Astrocyte (in vitro differentiated cells and primary cell): ENCODE measurements around the gene FER. TPM values are rescaled to one million over a fixed set of nuclear protein-coding genes. Genes with fewer than 3 reads are reported as not detected.

Source experiments
- DNase-seq: peaks from one replicate; pipeline ENCODE4 v3.0.0-alpha.2; 2010; ENCODE audit warnings: low read depth
- FAIRE-seq: peaks from 2 replicates; lab custom pipeline; 2011; peaks lifted over from hg19 to GRCh38; lab: Jason Lieb, UNC
- H2AFZ ChIP-seq: 2 replicates; pipeline ENCODE4 v1.6.0; 2012; ENCODE audit warnings: low read depth, low read length, inconsistent platforms
- H3K27ac ChIP-seq: 2 replicates; pipeline ENCODE4 v1.5.1; 2011; ENCODE audit warnings: low read depth, low read length, inconsistent platforms
- H3K27me3 ChIP-seq: 2 replicates; pipeline ENCODE4 v1.6.0; 2011; ENCODE audit warnings: low read length, inconsistent platforms; ENCODE audit not compliant: insufficient read depth
- H3K36me3 ChIP-seq: 2 replicates; pipeline ENCODE4 v1.5.1; 2011; ENCODE audit warnings: low read length, inconsistent platforms; ENCODE audit not compliant: insufficient read depth
- H3K4me1 ChIP-seq: 2 replicates; pipeline ENCODE4 v1.5.1; 2011; ENCODE audit warnings: low read length, inconsistent platforms; ENCODE audit not compliant: insufficient read depth
- H3K4me2 ChIP-seq: 2 replicates; pipeline ENCODE4 v1.6.0; 2012; ENCODE audit warnings: low read length, inconsistent platforms
- H3K4me3 ChIP-seq: 2 replicates; pipeline ENCODE4 v1.5.1; 2011; ENCODE audit warnings: low read depth, mild to moderate bottlenecking, low read length, inconsistent platforms; ENCODE audit not compliant: insufficient read depth
- H3K79me2 ChIP-seq: 2 replicates; pipeline ENCODE4 v1.6.0; 2012; ENCODE audit warnings: mild to moderate bottlenecking, low read length, inconsistent platforms; ENCODE audit not compliant: insufficient read depth
- H3K9ac ChIP-seq: 2 replicates; pipeline ENCODE4 v1.6.0; 2012; ENCODE audit warnings: mild to moderate bottlenecking, low read length, inconsistent platforms
- H3K9me3 ChIP-seq: 2 replicates; pipeline ENCODE4 v1.5.1; 2012; ENCODE audit warnings: low read depth, mild to moderate bottlenecking, low read length, inconsistent platforms; ENCODE audit not compliant: insufficient read depth
- H4K20me1 ChIP-seq: 2 replicates; pipeline ENCODE4 v1.6.0; 2012; ENCODE audit warnings: low read length, inconsistent platforms; ENCODE audit not compliant: insufficient read depth
- H3K27ac Mint-ChIP-seq: one replicate; pipeline ENCODE4 v1.8.0; 2021; ENCODE audit warnings: mild to moderate bottlenecking, mixed read lengths; ENCODE audit not compliant: unreplicated experiment
- H3K27me3 Mint-ChIP-seq: one replicate; pipeline ENCODE4 v1.8.0; 2021; ENCODE audit warnings: low read depth, mixed read lengths; ENCODE audit not compliant: unreplicated experiment
- H3K36me3 Mint-ChIP-seq: one replicate; pipeline ENCODE4 v1.8.0; 2021; ENCODE audit warnings: low read depth, mixed read lengths; ENCODE audit not compliant: unreplicated experiment
- H3K4me1 Mint-ChIP-seq: one replicate; pipeline ENCODE4 v1.8.0; 2021; ENCODE audit warnings: low read depth, mixed read lengths; ENCODE audit not compliant: unreplicated experiment
- H3K4me3 Mint-ChIP-seq: one replicate; pipeline ENCODE4 v1.8.0; 2021; ENCODE audit warnings: mild to moderate bottlenecking, moderate library complexity, mixed read lengths; ENCODE audit not compliant: unreplicated experiment
- H3K9me3 Mint-ChIP-seq: one replicate; pipeline ENCODE4 v1.8.0; 2021; ENCODE audit warnings: mild to moderate bottlenecking, mixed read lengths; ENCODE audit not compliant: unreplicated experiment
- CTCF ChIP-seq: IDR thresholded peaks from 2 replicates; pipeline ENCODE4 v1.5.1; 2011; ENCODE audit warnings: low read depth, mild to moderate bottlenecking, inconsistent platforms, low read length, moderate library complexity; ENCODE audit not compliant: insufficient read depth
- EZH2 ChIP-seq: IDR thresholded peaks from 2 replicates; pipeline ENCODE4 v1.6.1; 2012; ENCODE audit warnings: mild to moderate bottlenecking, low read length, inconsistent platforms; ENCODE audit not compliant: insufficient read depth
- total RNA-seq: library from RNA; stranded (reverse); gene quantifications from 2 replicates; pipeline ENCODE4 v1.2.1, GENCODE V29; 2021

FER gene
- total RNA-seq, 1 donor from 2014 or later = 21.6 TPM

DNA sequence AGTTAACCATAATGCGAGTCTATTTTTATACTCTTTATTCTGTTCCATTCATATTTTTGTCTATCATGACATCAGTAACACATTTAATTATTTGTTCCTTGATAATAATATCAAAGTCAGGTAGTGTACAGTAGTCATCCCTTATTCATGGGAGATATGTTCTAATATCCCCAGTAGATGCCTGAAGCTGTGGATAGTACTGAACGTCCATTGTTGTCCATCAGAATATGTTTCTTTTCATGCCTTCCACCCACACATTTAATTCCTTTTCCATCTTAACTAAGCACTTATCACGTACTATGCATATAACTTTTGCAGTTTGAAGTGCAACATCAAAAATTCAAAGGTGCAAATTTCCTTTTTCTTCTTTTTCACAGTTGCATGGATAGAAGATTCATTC is 53.6 kb downstream of the FER start:
- TF ChIP-seq EZH2 = no peak
- TF ChIP-seq CTCF = no peak
- no peak for DNase-seq
- H3K36me3 Mint-ChIP-seq = peaks cover 12% of the 10 kb centered on the region
- H3K4me1 Mint-ChIP-seq = peaks cover 7% of the 10 kb centered on the region
- no peaks in the 10 kb centered on the region for H3K27me3 Mint-ChIP-seq
- H3K4me3 Mint-ChIP-seq = no peak overlapping the region
- H3K27me3 ChIP-seq = no peaks in the 10 kb centered on the region
- H3K4me1 ChIP-seq = peaks cover 17% of the 10 kb centered on the region
- peak overlapping the region; percentile 99 for H3K27ac Mint-ChIP-seq
- H3K27ac ChIP-seq = peak overlapping the region; percentile 77
- H2AFZ ChIP-seq = no peak overlapping the region
- H3K79me2 ChIP-seq = peaks cover 43% of the 10 kb centered on the region
- no peaks in the 10 kb centered on the region for H3K9me3 ChIP-seq
- H4K20me1 ChIP-seq = no peaks in the 10 kb centered on the region
- peak overlapping the region; percentile 74 for H3K4me2 ChIP-seq
- no peaks in the 10 kb centered on the region for H3K36me3 ChIP-seq
- H3K4me3 ChIP-seq = peak overlapping the region; percentile 27
- peaks cover 20% of the 10 kb centered on the region for H3K9me3 Mint-ChIP-seq
- peak; percentile 82 for FAIRE-seq
- peak overlapping the region; percentile 68 for H3K9ac ChIP-seq

DNA sequence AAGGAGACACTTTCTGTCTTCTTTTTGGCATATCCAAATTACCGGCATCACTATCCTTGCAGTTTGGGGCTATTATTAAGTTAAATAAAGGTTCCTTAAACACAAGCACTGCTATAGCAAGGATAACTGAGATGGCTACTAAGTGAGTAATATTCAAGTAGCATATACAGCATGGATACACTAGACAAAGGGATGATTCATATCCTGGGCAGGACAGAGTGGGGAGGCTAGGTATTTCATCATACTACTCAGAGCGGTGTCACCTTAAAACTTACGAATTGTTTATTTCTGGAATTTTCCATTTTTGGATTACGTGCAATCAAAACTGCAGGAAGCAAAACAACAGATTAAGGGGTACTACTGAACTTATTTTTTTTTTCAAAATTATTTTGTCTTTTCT is 54.1 kb downstream of the FER start:
- H3K27me3 ChIP-seq = no peaks in the 10 kb centered on the region
- TF ChIP-seq CTCF (no peak), EZH2 (no peak)
- H3K36me3 ChIP-seq = no peaks in the 10 kb centered on the region
- H3K27me3 Mint-ChIP-seq = no peaks in the 10 kb centered on the region
- peak overlapping the region; percentile 68 for H3K9ac ChIP-seq
- H3K4me2 ChIP-seq = peak overlapping the region; percentile 74
- no peaks in the 10 kb centered on the region for H4K20me1 ChIP-seq
- H2AFZ ChIP-seq = no peak overlapping the region
- peaks cover 43% of the 10 kb centered on the region for H3K79me2 ChIP-seq
- peak; percentile 77 for FAIRE-seq
- peak; percentile 95 for DNase-seq
- H3K4me3 Mint-ChIP-seq = no peak overlapping the region
- H3K9me3 Mint-ChIP-seq = peaks cover 20% of the 10 kb centered on the region
- peaks cover 17% of the 10 kb centered on the region for H3K4me1 ChIP-seq
- peak overlapping the region; percentile 77 for H3K27ac ChIP-seq
- peak overlapping the region; percentile 27 for H3K4me3 ChIP-seq
- H3K9me3 ChIP-seq = no peaks in the 10 kb centered on the region
- peaks cover 7% of the 10 kb centered on the region for H3K4me1 Mint-ChIP-seq
- H3K36me3 Mint-ChIP-seq = peaks cover 12% of the 10 kb centered on the region
- H3K27ac Mint-ChIP-seq = peak overlapping the region; percentile 99

DNA sequence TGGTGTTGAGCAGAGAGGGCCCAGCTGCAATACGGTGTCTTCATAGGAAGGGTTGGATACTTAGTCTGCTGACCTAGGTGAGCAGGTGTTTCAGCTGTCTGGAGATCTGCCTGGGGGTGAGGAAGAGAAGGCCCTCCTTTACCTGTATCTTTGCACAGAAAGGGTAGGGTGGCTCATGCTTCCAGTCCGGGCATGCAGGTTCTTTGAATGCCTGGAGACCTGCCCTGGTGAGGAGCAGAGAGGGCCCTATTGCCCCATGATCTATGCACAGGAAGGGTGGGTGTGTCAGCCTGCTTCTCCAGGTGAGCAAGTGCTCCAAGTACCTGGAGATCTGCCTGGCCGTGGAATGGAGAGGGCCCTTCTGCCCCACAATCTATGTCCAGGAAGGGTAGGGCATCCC is 63.0 kb downstream of the FER start:
- Mint-ChIP-seq H3K27ac (no peak overlapping the region), H3K27me3 (no peaks in the 10 kb centered on the region), H3K9me3 (peaks cover 9% of the 10 kb centered on the region), H3K36me3 (no peaks in the 10 kb centered on the region), H3K4me1 (no peaks in the 10 kb centered on the region), H3K4me3 (no peak overlapping the region)
- no peaks in the 10 kb centered on the region for H3K36me3 ChIP-seq
- H3K79me2 ChIP-seq = peaks cover 54% of the 10 kb centered on the region
- no peak for FAIRE-seq
- peaks cover 4% of the 10 kb centered on the region for H4K20me1 ChIP-seq
- H3K9ac ChIP-seq = no peak overlapping the region
- no peak overlapping the region for H3K4me3 ChIP-seq
- no peaks in the 10 kb centered on the region for H3K4me1 ChIP-seq
- H3K27ac ChIP-seq = no peak overlapping the region
- H3K9me3 ChIP-seq = no peaks in the 10 kb centered on the region
- TF ChIP-seq EZH2 (no peak), CTCF (no peak)
- H3K27me3 ChIP-seq = no peaks in the 10 kb centered on the region
- H2AFZ ChIP-seq = no peak overlapping the region
- H3K4me2 ChIP-seq = no peak overlapping the region
- DNase-seq = no peak
